OCI-LY1 (cell line): ENCODE data around the gene ST6GALNAC4.

Source experiments
- CTCF ChIP-seq: fragments of 200-600 bp; sonication (generic), shearing (Covaris generic); IDR thresholded peaks from 2 replicates; pipeline ENCODE4 v1.5.1; 2017; ENCODE audit warnings: mild to moderate bottlenecking, antibody characterized with exemption, low read length, moderate library complexity, mixed read lengths
- EZH2 ChIP-seq: fragments of 200-600 bp; sonication (generic), shearing (Covaris generic); IDR thresholded peaks from 2 replicates; pipeline ENCODE4 v1.8.0; 2017; ENCODE audit warnings: borderline replicate concordance, mixed run types, mild to moderate bottlenecking, antibody characterized with exemption, low read length, moderate library complexity, mixed read lengths

- TF ChIP-seq CTCF, result no peak
- TF ChIP-seq EZH2, result no peak
Observed at GRCh38 chr9:127875306-127875966, 41.4 kb downstream of the ST6GALNAC4 start.
